Mucosa of descending colon (tissue), 3 donors: ENCODE data around the gene MBD4. TPM values are rescaled to one million over a fixed set of nuclear protein-coding genes. Genes with fewer than 3 reads are reported as not detected.

Source experiments
- ATAC-seq: fragments of 200-7000 bp; cut with Tn5 transposase; one replicate; pipeline ENCODE4 v1.9.1; 2020; ENCODE audit warnings: mild to moderate bottlenecking, moderate library complexity
- DNase-seq, 3 donors: peaks; one replicate each; pipeline ENCODE4 v3.0.0-alpha.2; 2020
- H3K36me3 ChIP-seq: fragments of 200-600 bp; one replicate; pipeline ENCODE4 v1.8.0; 2021; ENCODE audit warnings: low read depth, mild to moderate bottlenecking
- H3K4me1 ChIP-seq: fragments of 200-600 bp; one replicate; pipeline ENCODE4 v1.8.0; 2021; ENCODE audit warnings: low read depth, mild to moderate bottlenecking
- H3K4me3 ChIP-seq: fragments of 200-600 bp; one replicate; pipeline ENCODE4 v1.8.0; 2021; ENCODE audit warnings: mild to moderate bottlenecking
- H3K9me3 ChIP-seq: fragments of 200-600 bp; one replicate; pipeline ENCODE4 v1.8.0; 2021; ENCODE audit warnings: mild to moderate bottlenecking
- intact Hi-C, 2 donors: fragments of 100-400 bp; cut with DNase I in 1 of 2; cut with micrococcal nuclease in 1 of 2; formaldehyde crosslinking; loops; one replicate each; pipeline versions ENCODE4 v1.11.0 to v1.11.1; 2022; cut with DNase I, micrococcal nuclease
- total RNA-seq, 3 donors: library from RNA; stranded (reverse); fragmentation: NEBNext Ultra II Directional in 2 of 3; extraction: Animal tissue kit (Norgen Biotek cat#: 25700) in 2 of 3; gene quantifications; one replicate each; pipeline versions ENCODE4 v1.2.1 to v1.2.4, GENCODE V29; 2021 to 2023
- TF ChIP-seq, protein P1 (sequence below): fragments of 200-600 bp; IDR thresholded peaks from one replicate; pipeline ENCODE4 v1.8.0; 2022; ENCODE audit warnings: antibody characterized with exemption, mild to moderate bottlenecking
- donor health status: DM: no; HTN: no; CAD: no; lungs with moderate emphysema.
- donor health status: DM: no; HTN: no; CAD: no.
- donor health status: DM: no; HTN: yes; CAD: no.

MBD4 gene
- total RNA-seq, 3 donors from 2014 or later, result 26.6 to 30.6 (median 27.2) TPM

DNA sequence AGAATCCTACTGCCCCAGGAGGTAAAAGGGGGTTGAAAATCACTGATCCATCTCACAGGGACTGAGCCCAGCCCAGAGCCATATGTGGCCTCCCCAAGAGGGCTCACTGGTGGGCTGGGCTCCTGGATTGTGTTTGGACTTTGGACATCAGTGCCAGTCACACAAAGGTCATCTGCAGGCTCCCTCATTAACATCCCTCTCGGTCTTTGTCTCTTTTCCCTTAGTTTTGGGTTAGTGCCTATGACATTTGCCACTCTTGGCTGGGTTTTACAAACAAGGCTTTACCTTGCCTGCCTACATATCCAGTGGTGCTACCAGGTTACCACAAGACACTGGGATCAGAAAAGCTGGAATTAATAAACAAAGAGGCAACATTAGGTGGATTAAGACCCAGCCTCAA is 28.2 kb upstream of the MBD4 start:
- ATAC-seq (peak; percentile 60), DNase-seq (no peak)
- H3K36me3 ChIP-seq, result no peaks in the 10 kb centered on the region
- no peak overlapping the region for H3K4me3 ChIP-seq
- no peaks in the 10 kb centered on the region for H3K9me3 ChIP-seq
- H3K4me1 ChIP-seq, result peaks cover 7% of the 10 kb centered on the region
- intact Hi-C loops, result no loop called here
- TF ChIP-seq, protein P1, sequence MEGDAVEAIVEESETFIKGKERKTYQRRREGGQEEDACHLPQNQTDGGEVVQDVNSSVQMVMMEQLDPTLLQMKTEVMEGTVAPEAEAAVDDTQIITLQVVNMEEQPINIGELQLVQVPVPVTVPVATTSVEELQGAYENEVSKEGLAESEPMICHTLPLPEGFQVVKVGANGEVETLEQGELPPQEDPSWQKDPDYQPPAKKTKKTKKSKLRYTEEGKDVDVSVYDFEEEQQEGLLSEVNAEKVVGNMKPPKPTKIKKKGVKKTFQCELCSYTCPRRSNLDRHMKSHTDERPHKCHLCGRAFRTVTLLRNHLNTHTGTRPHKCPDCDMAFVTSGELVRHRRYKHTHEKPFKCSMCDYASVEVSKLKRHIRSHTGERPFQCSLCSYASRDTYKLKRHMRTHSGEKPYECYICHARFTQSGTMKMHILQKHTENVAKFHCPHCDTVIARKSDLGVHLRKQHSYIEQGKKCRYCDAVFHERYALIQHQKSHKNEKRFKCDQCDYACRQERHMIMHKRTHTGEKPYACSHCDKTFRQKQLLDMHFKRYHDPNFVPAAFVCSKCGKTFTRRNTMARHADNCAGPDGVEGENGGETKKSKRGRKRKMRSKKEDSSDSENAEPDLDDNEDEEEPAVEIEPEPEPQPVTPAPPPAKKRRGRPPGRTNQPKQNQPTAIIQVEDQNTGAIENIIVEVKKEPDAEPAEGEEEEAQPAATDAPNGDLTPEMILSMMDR, result no peak

GRCh38 chr3:129463716-129464115 is 24.0 kb upstream of the MBD4 start:
- intact Hi-C loops, result no loop called here
- Histone ChIP-seq H3K4me3 (no peak overlapping the region), H3K36me3 (no peaks in the 10 kb centered on the region), H3K4me1 (peaks cover 4% of the 10 kb centered on the region), H3K9me3 (no peaks in the 10 kb centered on the region)
- DNase-seq, result no peak
- ATAC-seq, result no peak
- TF ChIP-seq, protein P1, result no peak

- TF ChIP-seq, protein P1, result no peak
- H3K36me3 ChIP-seq, result no peaks in the 10 kb centered on the region
- DNase-seq (no peak), ATAC-seq (no peak)
- no peaks in the 10 kb centered on the region for H3K4me1 ChIP-seq
- no peak overlapping the region for H3K4me3 ChIP-seq
- H3K9me3 ChIP-seq, result no peaks in the 10 kb centered on the region
- intact Hi-C loops, result no loop called here
Observed at GRCh38 chr3:129463094-129463493, 23.3 kb upstream of the MBD4 start.

GRCh38 chr3:129462361-129462968 is 22.7 kb upstream of the MBD4 start:
- Histone ChIP-seq H3K4me3 (no peak overlapping the region), H3K9me3 (no peaks in the 10 kb centered on the region), H3K36me3 (no peaks in the 10 kb centered on the region), H3K4me1 (no peaks in the 10 kb centered on the region)
- intact Hi-C loops, result no loop called here
- ATAC-seq, result no peak
- TF ChIP-seq, protein P1, result no peak
- DNase-seq, result no peak

DNA sequence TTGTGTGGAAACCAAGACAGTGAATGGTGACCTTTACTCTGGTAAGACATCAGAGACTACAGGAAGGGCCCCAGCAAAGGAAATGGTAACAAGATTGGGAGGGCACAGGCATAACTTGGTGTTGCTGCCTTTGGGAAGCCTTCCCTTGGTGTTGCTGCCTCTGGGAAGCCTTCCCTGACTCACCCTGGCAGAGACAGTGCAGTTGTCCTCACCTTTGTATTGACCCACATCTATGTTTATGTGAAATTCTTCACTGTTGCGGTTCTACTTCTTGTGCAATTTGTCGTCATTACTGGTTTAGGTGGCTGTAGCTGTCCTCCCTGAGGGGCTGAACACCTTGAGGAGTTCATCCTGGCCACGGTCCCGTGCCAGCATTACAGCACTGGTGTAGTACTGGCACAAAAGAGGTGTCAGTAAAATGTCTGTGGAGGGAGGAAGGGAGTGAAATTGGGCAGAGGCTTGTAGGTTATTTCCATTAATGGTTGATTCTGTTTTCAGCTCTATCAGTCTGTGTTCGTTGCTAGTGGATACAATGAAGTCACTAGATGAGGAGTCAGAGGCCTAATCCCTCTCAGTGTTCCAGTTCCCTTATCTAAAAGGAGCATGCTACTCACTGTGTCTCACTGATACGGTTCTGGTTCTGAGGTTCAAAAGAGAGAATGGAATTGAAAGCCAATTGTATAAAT is 21.9 kb upstream of the MBD4 start:
- no peaks in the 10 kb centered on the region for H3K9me3 ChIP-seq
- intact Hi-C loops, result no loop called here
- H3K36me3 ChIP-seq, result no peaks in the 10 kb centered on the region
- DNase-seq (no peak), ATAC-seq (no peak)
- H3K4me1 ChIP-seq, result no peaks in the 10 kb centered on the region
- TF ChIP-seq, protein P1, result no peak
- no peak overlapping the region for H3K4me3 ChIP-seq
